H9 (cell line): ENCODE measurements around the gene TSC2. TPM values are rescaled to one million over a fixed set of nuclear protein-coding genes. Genes with fewer than 3 reads are reported as not detected.

Source experiments
- DNase-seq: peaks from one replicate; pipeline ENCODE4 v3.0.0-alpha.2; 2017
- H2AFZ ChIP-seq: one replicate; pipeline ENCODE4 v1.6.1; 2013; ENCODE audit warnings: mild to moderate bottlenecking, low read length, control low read depth, moderate library complexity
- H2AK5ac ChIP-seq: 2 replicates; pipeline ENCODE4 v1.6.1; 2013; ENCODE audit warnings: low read length, control low read depth, mixed read lengths; ENCODE audit not compliant: insufficient read length
- H2BK120ac ChIP-seq: one replicate; pipeline ENCODE4 v1.6.1; 2013; ENCODE audit warnings: low read depth, mild to moderate bottlenecking, low read length, control low read depth, inconsistent platforms; ENCODE audit not compliant: poor library complexity, severe bottlenecking
- H2BK12ac ChIP-seq: 2 replicates; pipeline ENCODE4 v1.6.1; 2013; ENCODE audit warnings: low read length, control low read depth, mixed read lengths, low read depth; ENCODE audit not compliant: insufficient read length
- H2BK15ac ChIP-seq: 2 replicates; pipeline ENCODE4 v1.6.1; 2013; ENCODE audit warnings: low read depth, low read length, control low read depth
- H2BK20ac ChIP-seq: one replicate; pipeline ENCODE4 v1.6.1; 2013; ENCODE audit warnings: low read depth, mild to moderate bottlenecking, low read length, control low read depth, inconsistent platforms; ENCODE audit not compliant: poor library complexity, severe bottlenecking
- H2BK5ac ChIP-seq: 2 replicates; pipeline ENCODE4 v1.6.1; 2013; ENCODE audit warnings: low read length, control low read depth, mixed read lengths; ENCODE audit not compliant: insufficient read length
- H3K14ac ChIP-seq: 2 replicates; pipeline ENCODE4 v1.6.1; 2013; ENCODE audit warnings: low read length, control low read depth; ENCODE audit not compliant: insufficient read depth
- H3K18ac ChIP-seq: 2 replicates; pipeline ENCODE4 v1.6.1; 2013; ENCODE audit warnings: low read depth, mild to moderate bottlenecking, mixed read lengths, low read length, control low read depth; ENCODE audit not compliant: insufficient read length
- H3K23ac ChIP-seq: 2 replicates; pipeline ENCODE4 v1.6.1; 2013; ENCODE audit warnings: low read length, control low read depth, mixed read lengths, low read depth; ENCODE audit not compliant: insufficient read length
- H3K23me2 ChIP-seq: 2 replicates; pipeline ENCODE4 v1.6.1; 2013; ENCODE audit warnings: low read depth, mild to moderate bottlenecking, mixed read lengths, low read length, control low read depth; ENCODE audit not compliant: insufficient read length, poor library complexity, severe bottlenecking
- H3K27ac ChIP-seq: 2 replicates; pipeline ENCODE4 v1.5.1; 2013; ENCODE audit warnings: low read length, control low read depth, mixed read lengths, low read depth; ENCODE audit not compliant: insufficient read length
- H3K27me3 ChIP-seq: 2 replicates; pipeline ENCODE4 v1.6.1; 2013; ENCODE audit warnings: low read length, control low read depth, inconsistent platforms; ENCODE audit not compliant: insufficient read depth
- H3K4ac ChIP-seq: 2 replicates; pipeline ENCODE4 v1.6.1; 2013; ENCODE audit warnings: low read depth, mild to moderate bottlenecking, control low read depth, inconsistent platforms, low read length, moderate library complexity
- H3K4me1 ChIP-seq: 2 replicates; pipeline ENCODE4 v1.6.1; 2013; ENCODE audit warnings: low read length, control low read depth, inconsistent platforms; ENCODE audit not compliant: insufficient read depth
- H3K4me2 ChIP-seq: 2 replicates; pipeline ENCODE4 v1.6.1; 2013; ENCODE audit warnings: low read length, control low read depth, mixed read lengths; ENCODE audit not compliant: insufficient read length, insufficient read depth
- H3K56ac ChIP-seq: 2 replicates; pipeline ENCODE4 v1.6.1; 2013; ENCODE audit warnings: low read depth, mild to moderate bottlenecking, mixed read lengths, low read length, control low read depth; ENCODE audit not compliant: insufficient read length
- H3K79me1 ChIP-seq: 2 replicates; pipeline ENCODE4 v1.6.1; 2013; ENCODE audit warnings: low read depth, mild to moderate bottlenecking, moderate library complexity, low read length, control low read depth, inconsistent platforms; ENCODE audit not compliant: insufficient read depth, poor library complexity, severe bottlenecking
- H3K79me2 ChIP-seq: 2 replicates; pipeline ENCODE4 v1.6.1; 2013; ENCODE audit warnings: low read length, control low read depth, inconsistent platforms; ENCODE audit not compliant: insufficient read depth
- H3K9ac ChIP-seq: 2 replicates; pipeline ENCODE4 v1.6.1; 2013; ENCODE audit warnings: low read length, control low read depth, mixed read lengths; ENCODE audit not compliant: insufficient read length; ENCODE audit errors: extremely low read depth
- H3K9me3 ChIP-seq: one replicate; pipeline ENCODE4 v1.6.1; 2013; ENCODE audit warnings: low read depth, low read length, inconsistent platforms; ENCODE audit not compliant: control insufficient read depth
- H3T11ph ChIP-seq: one replicate; pipeline ENCODE4 v1.6.1; 2013; ENCODE audit warnings: mild to moderate bottlenecking, low read length, control low read depth, inconsistent platforms
- H4K20me1 ChIP-seq: one replicate; pipeline ENCODE4 v1.6.1; 2013; ENCODE audit not compliant: control insufficient read depth, insufficient read length, insufficient read depth
- H4K5ac ChIP-seq: 2 replicates; pipeline ENCODE4 v1.6.1; 2013; ENCODE audit warnings: low read depth, mild to moderate bottlenecking, mixed read lengths, low read length, control low read depth; ENCODE audit not compliant: insufficient read length
- H4K8ac ChIP-seq: replicated peaks from 2 replicates; pipeline ENCODE4 v1.6.1; 2013; ENCODE audit warnings: low read length, control low read depth, mixed read lengths, low read depth; ENCODE audit not compliant: insufficient read length
- H4K91ac ChIP-seq: 2 replicates; pipeline ENCODE4 v1.6.1; 2013; ENCODE audit warnings: low read depth, mild to moderate bottlenecking, moderate library complexity, mixed read lengths, low read length, control low read depth; ENCODE audit not compliant: insufficient read length
- H3K27ac Mint-ChIP-seq, 3 experiments: 2 replicates in 2 of 3; 3 replicates in 1 of 3; pipeline ENCODE4 v1.8.0; 2020 to 2021; ENCODE audit warnings: mixed read lengths in 3 of 3, mild to moderate bottlenecking in 1 of 3, moderate library complexity in 1 of 3
- H3K27me3 Mint-ChIP-seq: 2 replicates; pipeline ENCODE4 v1.8.0; 2021; ENCODE audit warnings: low read depth, mild to moderate bottlenecking, moderate library complexity, mixed read lengths
- H3K36me3 Mint-ChIP-seq, 3 experiments: 2 replicates in 2 of 3; 3 replicates in 1 of 3; pipeline ENCODE4 v1.8.0; 2020 to 2021; ENCODE audit warnings: low read depth in 3 of 3, mixed read lengths in 3 of 3; ENCODE audit not compliant: insufficient read depth in 1 of 3
- H3K4me1 Mint-ChIP-seq, 2 experiments: 2 replicates each; pipeline ENCODE4 v1.8.0; 2020; ENCODE audit warnings: mixed read lengths in 2 of 2
- H3K4me3 Mint-ChIP-seq, 2 experiments: 2 replicates in 1 of 2; 3 replicates in 1 of 2; pipeline ENCODE4 v1.8.0; 2020 to 2021; ENCODE audit warnings: mild to moderate bottlenecking in 2 of 2, mixed read lengths in 2 of 2, moderate library complexity in 1 of 2
- H3K9me3 Mint-ChIP-seq, 2 experiments: 2 replicates in 1 of 2; 3 replicates in 1 of 2; pipeline ENCODE4 v1.8.0; 2020; ENCODE audit warnings: mild to moderate bottlenecking in 2 of 2, mixed read lengths in 2 of 2, moderate library complexity in 1 of 2
- CTCF ChIP-seq: fragments of 200-600 bp; sonication (generic); conservative IDR thresholded peaks from 3 replicates; pipeline ENCODE4 v1.8.0; 2021; ENCODE audit warnings: antibody characterized with exemption, mild to moderate bottlenecking
- WGBS: extraction: QIAGEN DNeasy Blood & Tissue Kit; methylation state at CpG from one replicate; pipeline ENCODE4 v1.1.7; 2013; ENCODE audit warnings: missing lambda C conversion rate, low lambda C conversion rate, mixed read lengths; ENCODE audit not compliant: insufficient read length; ENCODE audit errors: extremely low coverage; 5-methylcytosine and 5-hydroxymethylcytosine counted together
- total RNA-seq: library from RNA; stranded (reverse); gene quantifications from 2 replicates; pipeline ENCODE4 v1.2.1, GENCODE V29; 2021

The TSC2 gene
- total RNA-seq, 1 experiment from 2014 or later, result 122 TPM

GRCh38 chr16:2045965-2046892, 1.6 kb upstream of the TSC2 start:
- H3K27ac ChIP-seq, result no peak overlapping the region
- no peak overlapping the region for H2BK20ac ChIP-seq
- no peaks in the 10 kb centered on the region for H3K79me2 ChIP-seq
- no peak overlapping the region for H2BK12ac ChIP-seq
- peaks cover 11% of the 10 kb centered on the region for H3K23me2 ChIP-seq
- Mint-ChIP-seq H3K27me3 (no peaks in the 10 kb centered on the region), H3K4me1 (peaks cover 10 to 18% of the 10 kb centered on the region in 2 experiments), H3K9me3 (no peaks in the 10 kb centered on the region), H3K27ac (no peak overlapping the region), H3K4me3 (peak overlapping the region; percentile 89 to 95), H3K36me3 (peaks cover 3 to 13% (median 10%) of the 10 kb centered on the region in 3 experiments; a peak in 4 of 7 replicates)
- peak overlapping the region; percentile 82 for H3K4me2 ChIP-seq
- no peaks in the 10 kb centered on the region for H3K79me1 ChIP-seq
- H3K4me1 ChIP-seq, result 0 out of 2 replicates have a peak, but pooled peaks cover 3% of the 10 kb centered on the region
- no peak for TF ChIP-seq CTCF
- H2AFZ ChIP-seq, result no peak overlapping the region
- no peak for DNase-seq
- no peak overlapping the region for H2AK5ac ChIP-seq
- no peak overlapping the region for H3K23ac ChIP-seq
- no peak overlapping the region for H3K18ac ChIP-seq
- H3K27me3 ChIP-seq, result no peaks in the 10 kb centered on the region
- no peak overlapping the region for H2BK15ac ChIP-seq
- no peak overlapping the region for H3K56ac ChIP-seq
- H2BK120ac ChIP-seq, result no peak overlapping the region
- no peak overlapping the region for H4K91ac ChIP-seq
- H4K5ac ChIP-seq, result no peak overlapping the region
- WGBS, result no CpG with 5 or more reads among the region's 21 CpGs
- no peaks in the 10 kb centered on the region for H3K9me3 ChIP-seq
- H2BK5ac ChIP-seq, result no peak overlapping the region
- H3K14ac ChIP-seq, result no peak overlapping the region
- H4K20me1 ChIP-seq, result no peaks in the 10 kb centered on the region
- no peak overlapping the region for H3T11ph ChIP-seq
- no peak overlapping the region for H4K8ac ChIP-seq
- no peak overlapping the region for H3K4ac ChIP-seq
- H3K9ac ChIP-seq, result no peak overlapping the region
